Activated CD4-positive, CD25-positive, alpha-beta regulatory T cell treated with anti-CD3 and anti-CD28 coated beads, Interleukin-2, amount 50 U/mL, for 24 hours (primary cell): Measurements from ENCODE around the gene LMF2.

Experiments
- ATAC-seq, 2 donors: fragments of 150-1000 bp; cut with Tn5 transposase; one replicate each; pipeline ENCODE4 v1.10.0; 2021; ENCODE audit warnings: mild to moderate bottlenecking in 1 of 2, moderate library complexity in 1 of 2

The LMF2 gene, protein sequence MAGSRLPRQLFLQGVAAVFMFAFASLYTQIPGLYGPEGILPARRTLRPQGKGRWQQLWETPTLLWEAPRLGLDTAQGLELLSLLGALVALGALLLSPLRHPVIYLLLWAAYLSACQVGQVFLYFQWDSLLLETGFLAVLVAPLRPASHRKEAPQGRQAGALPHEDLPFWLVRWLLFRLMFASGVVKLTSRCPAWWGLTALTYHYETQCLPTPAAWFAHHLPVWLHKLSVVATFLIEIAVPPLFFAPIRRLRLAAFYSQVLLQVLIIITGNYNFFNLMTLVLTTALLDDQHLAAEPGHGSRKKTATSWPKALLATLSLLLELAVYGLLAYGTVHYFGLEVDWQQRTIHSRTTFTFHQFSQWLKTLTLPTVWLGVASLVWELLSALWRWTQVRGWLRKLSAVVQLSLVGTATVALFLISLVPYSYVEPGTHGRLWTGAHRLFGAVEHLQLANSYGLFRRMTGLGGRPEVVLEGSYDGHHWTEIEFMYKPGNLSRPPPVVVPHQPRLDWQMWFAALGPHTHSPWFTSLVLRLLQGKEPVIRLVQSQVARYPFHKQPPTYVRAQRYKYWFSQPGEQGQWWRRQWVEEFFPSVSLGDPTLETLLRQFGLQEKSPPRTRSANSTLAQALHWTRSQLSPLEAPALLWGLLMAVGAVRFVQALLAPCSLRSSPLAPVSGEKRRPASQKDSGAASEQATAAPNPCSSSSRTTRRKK

GRCh38 chr22:50507421-50507990 is at the start of gene LMF2:
Gene LMF2 (minus strand): TSS chr22:50507702. CDS start chr22:50507675, 27 bp downstream.
- ATAC-seq: peak; percentile 78 to 80

GRCh38 chr22:50556703-50557102 is 49.2 kb upstream of the LMF2 start:
- no peak for ATAC-seq

GRCh38 chr22:50553310-50553709 is 45.8 kb upstream of the LMF2 start:
- ATAC-seq: no peak

- ATAC-seq: no peak
Observed at GRCh38 chr22:50551160-50551752, 43.8 kb upstream of the LMF2 start.

DNA sequence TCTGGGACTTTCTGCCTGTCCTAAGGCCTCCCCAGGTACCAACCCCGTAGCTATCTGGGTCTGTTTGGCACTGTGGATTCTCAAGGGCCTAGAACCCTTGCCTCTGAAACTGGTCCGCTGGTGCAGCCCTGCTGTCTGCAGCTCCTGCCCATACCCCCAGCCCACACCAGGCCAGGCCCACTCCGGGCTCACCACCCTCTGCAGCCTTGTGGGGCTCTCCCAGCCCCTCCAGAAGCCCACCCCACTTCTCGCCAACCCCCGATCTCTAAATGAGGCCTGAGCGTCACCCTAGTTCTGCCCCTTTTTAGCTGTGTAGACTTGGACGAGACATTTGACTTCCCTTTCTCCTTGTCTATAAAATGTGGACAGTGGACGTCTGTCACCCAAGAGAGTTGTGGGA is 42.9 kb upstream of the LMF2 start:
- no peak for ATAC-seq

DNA sequence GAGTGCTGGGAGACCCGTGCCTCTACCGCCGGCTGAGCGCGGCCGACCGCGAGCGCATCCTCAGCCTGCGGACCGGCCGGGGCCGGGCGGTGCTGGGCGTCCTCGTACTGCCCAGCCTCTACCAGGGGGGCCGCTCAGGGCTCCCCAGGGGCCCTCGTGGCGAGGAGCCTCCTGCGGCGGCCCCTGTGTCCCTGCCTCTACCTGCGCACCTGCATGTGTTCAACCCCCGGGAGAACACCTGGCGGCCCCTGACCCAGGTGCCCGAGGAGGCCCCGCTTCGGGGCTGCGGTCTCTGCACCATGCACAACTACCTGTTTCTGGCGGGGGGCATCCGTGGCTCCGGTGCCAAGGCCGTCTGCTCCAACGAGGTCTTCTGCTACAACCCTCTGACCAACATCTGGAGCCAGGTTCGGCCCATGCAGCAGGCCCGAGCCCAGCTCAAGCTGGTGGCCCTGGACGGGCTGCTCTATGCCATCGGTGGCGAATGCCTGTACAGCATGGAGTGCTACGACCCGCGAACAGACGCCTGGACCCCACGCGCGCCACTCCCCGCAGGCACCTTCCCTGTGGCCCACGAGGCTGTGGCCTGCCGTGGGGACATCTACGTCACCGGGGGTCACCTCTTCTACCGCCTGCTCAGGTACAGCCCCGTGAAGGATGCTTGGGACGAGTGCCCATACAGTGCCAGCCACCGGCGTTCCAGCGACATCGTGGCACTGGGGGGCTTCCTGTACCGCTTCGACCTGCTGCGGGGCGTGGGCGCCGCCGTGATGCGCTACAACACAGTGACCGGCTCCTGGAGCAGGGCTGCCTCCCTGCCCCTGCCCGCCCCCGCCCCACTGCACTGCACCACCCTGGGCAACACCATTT is 41.7 kb upstream of the LMF2 start:
- ATAC-seq: no peak

DNA sequence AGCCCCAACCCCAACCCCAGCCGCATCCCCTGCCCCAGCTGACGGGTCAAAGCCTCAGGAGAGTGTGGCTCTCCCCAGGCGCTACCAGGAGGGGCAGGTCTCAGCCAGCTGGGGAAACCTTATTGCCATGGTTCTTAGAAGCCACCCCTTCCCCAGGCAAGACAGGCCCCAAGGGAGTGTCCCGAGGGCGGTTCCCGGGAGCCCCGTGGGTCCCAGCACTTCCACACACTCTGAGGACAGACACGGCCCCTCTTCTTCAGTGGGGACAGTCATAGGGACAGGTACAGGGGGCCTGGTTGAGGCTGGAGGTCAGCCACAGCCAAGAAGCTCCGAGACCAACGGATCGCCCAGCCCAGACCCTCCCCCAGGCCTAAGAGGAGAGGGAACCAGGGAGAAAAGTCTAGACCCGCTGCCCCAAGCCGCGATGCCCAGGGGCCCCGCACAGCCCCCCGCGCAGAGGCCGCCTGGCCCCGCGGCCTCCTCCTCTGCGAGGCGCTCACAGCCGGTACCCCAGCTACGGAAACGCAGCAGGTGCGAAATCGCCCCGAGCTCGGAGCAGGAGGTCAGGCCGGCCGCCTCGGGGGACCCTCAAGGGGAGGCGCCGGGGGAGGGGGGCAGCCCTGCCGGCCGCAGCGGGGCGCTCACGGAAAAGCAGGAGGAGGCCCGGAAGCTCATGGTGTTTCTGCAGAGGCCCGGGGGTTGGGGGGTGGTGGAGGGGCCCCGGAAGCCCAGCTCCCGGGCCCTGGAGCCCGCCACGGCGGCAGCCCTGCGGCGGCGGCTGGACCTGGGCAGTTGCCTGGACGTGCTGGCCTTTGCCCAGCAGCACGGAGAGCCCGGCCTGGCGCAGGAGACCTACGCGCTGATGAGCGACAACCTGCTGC is 40.8 kb upstream of the LMF2 start:
- ATAC-seq: peak; percentile 37 to 50

- no peak for ATAC-seq
Observed at GRCh38 chr22:50547263-50547985, 39.9 kb upstream of the LMF2 start.

DNA sequence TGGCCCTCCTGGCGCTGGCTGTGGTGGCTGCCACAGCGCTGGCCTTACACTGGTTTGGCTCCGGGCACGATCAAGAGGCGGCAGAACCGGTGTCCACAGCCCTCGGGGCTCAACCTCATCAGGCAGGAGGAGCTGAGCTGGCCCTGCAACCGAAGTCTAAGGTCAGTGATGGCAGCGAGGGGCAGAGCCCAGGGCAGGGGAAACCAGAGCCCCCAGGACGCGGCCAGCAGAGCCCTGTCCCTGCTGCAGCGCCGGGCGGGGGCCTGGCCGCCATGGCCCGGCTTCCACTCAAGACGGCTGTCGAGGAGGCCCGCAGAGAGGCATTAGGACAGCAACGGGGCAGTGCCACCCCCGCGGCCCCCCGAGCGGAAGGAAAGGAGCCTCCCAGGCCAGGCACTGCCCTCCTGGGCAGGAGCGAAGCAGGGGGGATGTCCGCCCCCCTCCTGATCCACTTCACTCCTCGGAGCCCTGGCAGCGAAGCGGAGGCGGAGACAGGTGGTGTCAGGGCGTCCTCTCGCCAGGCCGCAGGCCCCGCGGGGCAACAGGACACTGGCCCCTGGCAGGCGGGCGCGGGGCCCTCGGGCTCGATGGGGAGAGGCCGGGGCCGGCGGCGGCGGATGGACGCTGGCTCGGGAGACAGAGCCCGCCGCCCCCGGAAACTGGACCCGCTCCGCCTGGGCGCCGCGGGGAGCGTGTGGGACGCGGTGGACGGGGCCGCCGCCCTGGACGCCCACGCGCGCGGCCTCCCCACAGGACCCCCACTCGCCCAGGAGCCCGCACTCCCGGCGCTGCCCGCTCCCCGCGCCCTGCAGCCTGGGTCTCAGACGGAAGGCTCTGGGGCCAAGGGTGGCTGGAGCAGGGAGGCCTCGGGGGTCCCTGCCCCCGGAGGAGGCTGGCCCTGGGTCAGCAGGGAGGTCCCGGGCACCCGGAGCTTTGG is 39.1 kb upstream of the LMF2 start:
- ATAC-seq: no peak

GRCh38 chr22:50545522-50546325 is 38.2 kb upstream of the LMF2 start, which contains the start of gene KLHDC7B:
Gene KLHDC7B (plus strand): TSS chr22:50545899. CDS start chr22:50546244, 345 bp downstream.
- ATAC-seq: peak; percentile 15 to 31

GRCh38 chr22:50544746-50545253 is 37.3 kb upstream of the LMF2 start:
- ATAC-seq: no peak

DNA sequence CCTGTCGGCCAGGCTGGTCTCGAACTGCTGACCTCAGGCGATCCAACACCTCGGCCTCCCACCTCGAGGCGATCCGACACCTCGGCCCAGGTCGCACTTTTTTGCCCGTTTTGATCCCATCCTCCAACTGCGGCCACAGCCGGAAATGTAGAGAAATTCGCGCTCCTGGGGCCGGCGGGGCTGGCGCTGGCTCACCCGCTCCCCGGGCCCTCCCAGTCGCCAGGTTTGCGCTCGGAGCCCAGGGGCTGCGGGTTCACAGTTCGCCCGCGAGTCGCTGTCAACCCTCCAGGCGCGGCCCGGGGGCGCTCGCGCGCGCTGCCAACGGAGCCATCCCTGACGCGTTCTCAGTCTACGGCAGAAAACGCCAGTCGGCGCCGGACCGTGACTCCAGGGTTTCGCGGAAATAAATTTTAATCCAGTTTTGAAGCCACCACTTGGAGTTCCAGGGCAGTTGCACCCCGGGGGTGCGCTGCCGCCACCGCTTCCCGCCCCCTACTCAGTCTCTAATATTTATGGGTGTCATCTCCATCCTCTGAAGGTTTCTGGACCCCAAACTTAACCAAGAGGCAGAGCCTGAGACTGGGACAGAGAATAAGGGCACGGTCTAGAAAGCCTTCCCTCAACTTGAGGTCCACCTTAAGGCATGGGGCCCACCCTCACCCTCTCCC is 36.7 kb upstream of the LMF2 start:
- ATAC-seq: peak; percentile 25 to 39

GRCh38 chr22:50542416-50542927 is 35.0 kb upstream of the LMF2 start:
- ATAC-seq: peak; percentile 5 to 23

DNA sequence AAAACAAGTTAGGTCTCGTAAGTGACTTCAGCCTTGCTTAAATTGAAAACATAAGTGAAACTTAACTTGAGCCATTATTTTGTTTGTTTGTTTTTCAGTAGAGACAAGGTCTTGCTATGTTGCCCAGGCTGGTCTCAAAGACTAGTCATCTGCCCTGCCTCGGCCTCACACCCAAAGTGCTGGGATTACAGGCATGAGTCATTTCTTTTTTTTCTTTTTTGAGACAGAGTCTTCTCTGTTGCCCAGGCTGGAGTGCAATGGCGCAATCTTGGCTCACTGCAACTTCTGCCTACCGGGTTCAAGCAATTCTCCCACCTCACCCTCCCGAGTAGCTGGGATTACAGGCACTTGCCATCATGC is 34.1 kb upstream of the LMF2 start:
- ATAC-seq: peak; percentile 7 to 13

DNA sequence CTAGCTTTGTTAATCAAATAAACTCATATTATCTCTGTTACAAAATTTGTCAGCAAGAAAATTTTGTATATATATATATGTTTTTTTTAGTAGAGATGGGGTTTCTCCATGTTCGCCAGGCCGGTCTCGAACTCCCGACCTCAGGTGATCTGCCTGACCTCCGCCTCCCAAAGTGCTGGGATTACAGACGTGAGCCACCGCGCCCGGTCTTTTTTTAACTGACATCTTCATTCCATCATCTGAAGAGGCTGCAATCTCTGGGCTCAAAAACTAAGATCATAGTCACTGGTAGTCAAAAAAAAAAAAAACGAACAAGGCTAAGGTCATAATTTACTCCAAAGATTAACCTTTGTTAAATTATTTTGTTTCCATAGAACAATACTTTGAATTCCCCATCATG is 32.9 kb upstream of the LMF2 start:
- no peak for ATAC-seq

GRCh38 chr22:50537765-50538164 is 30.3 kb upstream of the LMF2 start:
- no peak for ATAC-seq

GRCh38 chr22:50536226-50536625 is 28.7 kb upstream of the LMF2 start:
- ATAC-seq: no peak
